Fibroblast of upper back skin (primary cell): ENCODE results near the gene UST.

Experiments used
- DNase-seq: peaks from one replicate; pipeline ENCODE4 v3.0.0-alpha.2; 2013

UST gene

GRCh38 chr6:148746363-148747144, at the start of gene UST:
Gene UST (plus strand): TSS chr6:148747030. CDS start chr6:148747431, 401 bp downstream.
- DNase-seq = peak; percentile 96

DNA sequence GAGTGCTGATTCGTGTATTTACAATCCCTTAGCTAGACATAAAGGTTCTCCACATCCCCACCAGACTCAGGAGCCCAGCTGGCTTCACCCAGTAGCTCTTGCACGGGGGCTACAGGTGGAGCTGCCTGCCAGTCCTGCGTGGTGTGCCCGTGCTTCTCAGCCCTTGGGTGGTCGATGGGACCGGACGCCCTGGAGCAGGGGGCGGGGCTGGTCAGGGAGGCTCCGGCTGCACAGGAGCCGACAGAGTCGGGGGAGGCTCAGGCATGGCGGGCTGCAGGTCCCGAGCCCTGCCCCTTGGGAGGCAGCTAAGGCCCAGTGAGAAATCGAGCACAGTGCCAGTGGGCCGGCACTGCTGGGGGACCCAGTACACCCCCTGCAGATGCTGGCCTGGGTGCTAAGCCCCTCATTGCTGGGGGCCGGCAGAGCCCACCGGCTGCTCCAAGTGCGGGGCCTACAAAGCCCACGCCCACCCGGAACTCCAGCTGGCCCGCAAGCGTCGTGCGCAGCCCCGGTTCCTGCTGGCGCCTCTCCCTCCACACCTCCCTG, 48.9 kb upstream of the UST start:
- DNase-seq = no peak

DNA sequence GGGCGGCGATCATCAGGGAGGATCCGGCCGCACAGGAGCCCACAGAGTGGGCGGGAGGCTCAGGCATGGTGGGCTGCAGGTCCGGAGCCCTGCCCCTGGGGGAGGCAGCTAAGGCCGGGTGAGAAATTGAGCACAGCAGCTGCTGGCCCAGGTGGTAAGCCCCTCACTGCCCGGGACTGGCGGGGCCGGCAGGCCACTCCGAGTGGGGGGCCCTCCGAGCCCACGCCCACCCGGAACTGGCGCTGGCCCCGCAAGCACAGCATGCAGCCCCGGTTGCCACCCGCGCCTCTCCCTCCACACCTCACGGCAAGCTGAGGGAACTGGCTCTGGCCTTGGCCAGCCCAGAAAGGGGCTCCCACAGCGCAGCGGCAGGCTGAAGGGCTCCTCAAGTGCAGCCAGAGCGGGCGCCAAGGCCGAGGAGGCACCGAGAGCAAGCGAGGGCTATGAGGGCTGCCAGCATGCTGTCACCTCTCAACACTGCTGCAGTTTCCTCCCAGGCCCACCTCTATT, 48.1 kb upstream of the UST start:
- no peak for DNase-seq

- DNase-seq = no peak
Measured at GRCh38 chr6:148700047-148700715, 46.6 kb upstream of the UST start.

DNA sequence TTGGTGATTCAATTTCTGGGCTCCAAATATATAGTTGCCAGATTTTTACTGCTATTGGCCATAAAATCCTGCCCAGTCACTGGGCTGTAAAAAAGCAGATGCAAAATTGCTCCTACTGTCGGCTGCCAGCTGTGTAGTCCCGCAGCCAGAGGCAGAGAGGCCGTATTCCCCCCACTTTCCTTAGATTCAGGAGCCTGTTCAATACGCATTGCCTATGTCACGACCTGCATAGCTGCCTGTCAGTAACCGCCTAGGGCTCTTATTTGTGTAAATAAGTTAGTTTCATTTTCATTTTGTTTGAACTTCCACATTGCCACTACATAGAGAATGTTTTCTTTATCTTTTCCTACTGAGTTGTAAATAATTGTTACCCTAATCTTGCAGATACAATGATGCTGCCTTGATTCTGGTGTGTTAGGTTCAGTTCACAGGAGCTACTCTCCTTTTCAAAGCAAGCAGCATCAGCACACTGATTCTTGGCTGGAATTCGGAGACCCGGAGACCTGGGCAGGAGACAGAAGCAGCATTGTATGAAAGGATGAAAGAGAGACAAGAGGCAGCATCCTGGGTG, 46.0 kb upstream of the UST start:
- peak; percentile 30 for DNase-seq

GRCh38 chr6:148701375-148701774, 45.5 kb upstream of the UST start:
- DNase-seq = no peak

DNA sequence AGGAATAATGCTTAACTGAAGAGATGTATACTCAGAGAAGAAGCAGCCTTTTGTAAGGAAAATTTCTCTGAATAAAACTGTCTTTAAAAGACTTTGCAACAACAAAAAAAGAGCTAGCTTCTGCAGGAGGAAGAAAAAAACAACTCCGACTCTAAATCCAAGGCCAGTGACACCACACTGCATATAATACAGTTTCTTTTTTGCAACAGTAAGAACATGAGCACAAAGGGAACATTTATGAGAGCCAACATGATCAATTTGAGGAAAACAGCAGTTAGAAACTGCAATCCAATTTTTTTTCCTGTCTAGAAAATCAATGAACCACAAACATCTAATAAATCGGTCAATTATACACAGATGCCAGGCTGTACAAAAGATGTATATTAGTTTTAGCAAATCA, 42.9 kb upstream of the UST start:
- DNase-seq = no peak

- no peak for DNase-seq
Measured at GRCh38 chr6:148704400-148705246, 42.2 kb upstream of the UST start.

- no peak for DNase-seq
Measured at GRCh38 chr6:148708707-148709106, 38.1 kb upstream of the UST start.

DNA sequence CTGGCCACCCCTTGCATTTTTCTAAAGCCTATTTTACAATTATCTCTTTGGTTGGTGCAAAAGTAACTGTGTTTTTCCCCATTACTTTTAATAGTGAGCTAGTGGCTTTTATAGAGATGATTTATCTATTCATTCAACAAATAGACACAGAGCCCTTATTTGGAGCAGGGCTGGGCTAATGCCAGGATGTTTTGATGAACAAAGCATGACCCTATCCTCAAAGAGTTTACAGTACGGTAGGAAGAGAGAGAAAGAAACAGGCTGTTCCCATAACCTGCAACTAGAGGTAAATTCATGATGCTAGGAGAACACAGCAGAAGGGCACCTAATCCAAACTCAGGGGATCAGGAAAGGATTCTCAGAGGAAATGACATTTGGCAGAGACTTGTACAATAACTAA, 37.3 kb upstream of the UST start:
- DNase-seq = peak; percentile 16

DNA sequence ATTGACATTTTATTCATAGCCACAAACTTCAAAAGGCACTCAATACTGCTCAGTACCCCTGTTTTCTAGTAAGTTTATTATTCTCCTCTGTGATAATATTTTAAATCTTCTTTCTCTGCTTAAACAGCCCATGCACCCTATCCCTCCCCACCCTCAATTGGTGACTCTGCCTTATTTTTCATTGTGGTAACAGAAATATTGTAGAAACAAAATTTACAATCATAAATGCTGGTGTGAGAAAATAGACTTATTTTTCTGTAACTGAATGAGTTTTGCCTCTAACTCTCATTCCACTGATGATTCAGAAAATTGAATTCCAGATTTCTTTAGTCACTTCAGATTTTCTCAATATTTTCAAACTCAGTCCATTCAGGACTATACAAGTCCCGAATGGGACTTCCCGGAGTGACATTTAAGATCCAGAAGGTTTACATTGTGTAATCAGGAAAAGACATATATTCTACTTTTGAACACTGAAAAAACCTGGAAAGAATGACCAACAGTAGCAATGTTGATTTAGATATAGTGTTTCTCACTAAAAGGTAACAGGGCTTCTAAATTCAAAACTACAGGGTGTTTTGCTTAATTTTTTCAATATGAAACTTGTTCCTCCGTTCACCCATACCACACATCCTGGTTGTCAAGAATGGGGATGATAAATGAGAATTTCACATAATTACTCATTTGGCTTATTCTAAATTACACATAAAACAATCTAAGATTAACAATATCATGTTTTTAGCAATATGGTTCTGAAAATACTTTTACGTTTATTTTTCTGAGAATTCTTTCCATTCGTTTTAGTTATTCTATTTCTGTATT, 34.8 kb upstream of the UST start:
- peak; percentile 32 for DNase-seq

DNA sequence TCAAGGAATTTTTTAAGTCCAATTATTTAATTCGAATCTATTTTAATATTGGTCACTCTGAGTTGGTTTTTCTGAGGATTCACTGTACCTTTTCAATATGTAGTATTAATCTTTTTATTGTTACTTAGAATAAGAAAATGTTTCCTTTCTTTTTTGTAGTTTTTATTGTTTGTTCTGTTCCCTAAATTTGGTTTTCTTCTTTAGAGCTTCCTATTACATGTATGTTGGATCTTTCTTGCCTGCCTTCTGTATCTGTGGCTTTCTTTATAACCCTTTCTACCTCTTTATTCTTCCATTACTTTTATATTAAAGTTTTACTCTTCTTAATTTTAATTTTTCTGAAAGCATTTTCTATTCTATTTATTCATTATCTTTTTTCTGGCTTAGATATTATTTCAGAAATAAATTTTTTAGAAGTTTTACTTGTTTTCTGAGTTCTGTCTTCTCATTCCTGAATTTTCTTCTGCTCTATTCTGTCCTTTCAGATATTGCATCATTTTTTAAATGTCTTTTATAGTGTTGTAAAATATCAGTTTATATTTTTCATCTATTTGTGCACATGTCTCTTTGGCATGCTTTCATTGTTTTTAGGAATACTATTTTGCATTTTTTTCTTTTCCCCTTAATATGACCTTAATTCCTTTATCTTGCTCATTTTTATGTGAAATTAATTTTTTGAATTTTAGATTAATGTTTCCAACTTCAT, 33.6 kb upstream of the UST start:
- DNase-seq = no peak

DNA sequence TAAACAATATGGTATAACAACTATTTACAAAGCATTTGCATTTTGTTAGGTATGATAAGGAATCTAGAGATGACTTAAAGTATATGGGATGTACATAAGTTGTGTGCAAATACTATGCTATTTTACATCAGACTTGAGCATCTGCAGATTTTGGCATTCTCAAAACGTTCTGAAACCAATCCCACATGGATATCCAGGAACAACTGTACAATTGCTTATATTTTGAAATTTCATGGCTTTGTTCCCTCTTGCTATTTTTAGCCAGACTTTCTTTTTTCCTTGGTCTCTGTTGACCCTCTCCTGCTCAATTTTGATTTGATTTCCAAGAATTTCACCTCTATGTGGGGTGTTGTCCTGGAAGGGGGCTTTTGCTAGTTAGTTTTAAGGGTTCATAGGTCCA, 32.9 kb upstream of the UST start:
- no peak for DNase-seq

GRCh38 chr6:148716811-148717210, 30.0 kb upstream of the UST start:
- DNase-seq = peak; percentile 21

GRCh38 chr6:148720406-148720805, 26.4 kb upstream of the UST start:
- DNase-seq = peak; percentile 68

DNA sequence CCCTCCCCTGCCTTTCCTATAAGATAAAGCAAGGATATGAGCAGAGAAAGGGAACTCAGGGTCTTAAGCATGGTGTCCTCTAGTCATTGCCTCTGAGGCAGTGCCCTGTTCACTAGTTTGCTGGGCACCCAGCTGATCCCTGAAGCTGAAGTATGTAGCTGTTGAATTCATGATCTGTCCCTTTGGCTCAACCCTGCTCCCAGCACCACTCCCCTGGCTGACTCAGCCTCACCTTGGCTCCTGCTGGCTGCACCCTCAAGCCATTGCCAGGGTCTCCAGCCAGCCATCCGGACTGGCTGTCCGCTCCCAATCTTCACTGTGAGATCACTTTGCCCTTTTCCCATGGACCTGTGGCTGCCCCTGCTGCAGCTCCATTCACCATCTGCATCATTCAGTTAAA, 25.9 kb upstream of the UST start:
- no peak for DNase-seq

DNA sequence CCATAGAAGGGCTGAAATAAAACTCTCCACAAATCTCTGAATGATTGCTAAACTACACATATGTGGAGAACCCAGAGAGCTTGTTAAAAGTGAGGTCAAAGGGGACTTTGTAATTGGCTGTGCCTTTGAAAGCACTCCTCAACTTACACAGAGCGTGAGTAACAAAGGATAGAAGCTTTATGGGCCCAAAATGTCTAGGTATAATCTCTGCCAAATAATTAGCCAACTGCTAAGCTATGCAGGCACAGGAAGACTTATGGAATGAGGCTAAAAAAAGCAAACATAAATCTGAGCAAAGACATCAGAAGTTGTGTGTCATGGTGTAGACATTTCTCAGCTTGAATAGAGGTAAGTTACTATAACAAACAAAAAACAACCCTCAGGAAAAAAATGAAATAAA, 23.3 kb upstream of the UST start:
- DNase-seq = peak; percentile 93

DNA sequence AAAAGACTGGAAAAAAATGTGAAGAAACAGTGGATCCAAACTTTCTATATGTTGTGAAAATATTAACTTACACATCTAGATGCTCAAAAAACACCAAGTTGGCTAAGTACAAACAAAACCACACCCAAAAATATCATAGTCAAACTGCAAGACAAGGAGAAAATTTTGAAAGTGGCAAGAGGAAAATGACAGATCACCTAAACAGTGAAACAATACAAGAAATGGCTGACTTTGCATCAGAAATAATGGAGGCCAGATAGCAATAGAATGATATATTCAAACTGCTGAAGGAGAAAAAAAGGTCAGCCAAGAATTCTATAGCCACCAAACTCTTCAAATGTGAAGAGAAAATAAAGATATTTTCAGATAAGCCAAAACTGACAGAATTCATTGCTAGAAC, 22.4 kb upstream of the UST start:
- no peak for DNase-seq

DNA sequence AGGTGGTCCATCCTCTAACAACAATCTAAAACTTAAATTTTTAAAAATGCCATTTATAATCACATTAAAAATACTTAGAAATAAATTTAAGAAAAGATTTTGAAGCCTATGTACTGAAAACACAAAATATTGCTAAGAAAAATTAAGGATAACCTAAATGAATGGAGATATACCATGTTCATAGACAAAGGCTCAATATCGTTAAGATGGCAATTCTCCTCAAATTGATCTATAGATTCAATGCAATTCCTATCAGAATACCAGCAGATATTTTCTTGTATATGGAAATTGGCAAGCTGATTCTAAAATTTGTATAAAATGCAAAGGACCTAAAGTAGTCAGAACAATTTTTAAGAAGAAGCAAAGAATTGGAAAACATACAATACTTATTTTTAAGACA, 19.7 kb upstream of the UST start:
- DNase-seq = no peak

GRCh38 chr6:148735989-148736388, 10.8 kb upstream of the UST start:
- no peak for DNase-seq

DNA sequence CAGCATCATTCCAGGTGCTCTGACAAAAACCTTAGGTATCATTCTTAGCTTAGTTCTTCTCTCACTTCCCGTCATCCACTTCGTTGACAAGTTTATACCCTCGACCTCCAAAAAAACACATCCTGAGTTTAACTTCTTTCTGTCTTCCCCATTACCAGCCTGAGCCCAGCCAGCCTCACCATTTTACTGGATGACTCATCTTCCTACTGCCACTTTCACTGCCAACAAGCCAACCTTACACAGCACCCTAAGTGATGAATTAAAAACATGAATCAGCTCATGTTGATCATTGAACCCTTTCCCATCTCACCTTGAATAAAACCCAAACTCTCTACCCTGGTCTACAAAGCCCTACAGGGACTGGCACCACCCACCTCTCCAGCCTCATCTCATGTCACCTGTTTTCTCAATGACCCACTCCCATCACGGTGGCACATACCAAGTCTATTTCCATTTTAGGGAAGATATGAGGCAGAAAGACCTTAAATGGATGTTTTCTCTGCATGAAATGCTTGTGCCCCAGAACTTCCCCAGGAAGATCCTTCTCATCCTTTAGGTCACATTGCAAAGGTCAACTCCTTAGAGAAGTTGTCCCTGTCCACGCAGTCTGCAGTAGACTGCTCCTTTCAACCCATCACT, 9.9 kb upstream of the UST start:
- no peak for DNase-seq
